NCI-H460 (cell line): ENCODE data around the gene THADA. TPM values are rescaled to one million over a fixed set of nuclear protein-coding genes. Genes with fewer than 3 reads are reported as not detected.

Experiments
- DNase-seq: peaks from one replicate; pipeline ENCODE4 v3.0.0-alpha.2; 2016; ENCODE audit warnings: low read depth; ENCODE audit errors: extremely low read depth
- total RNA-seq: library from RNA; depleted of rRNA; stranded (reverse); fragments of >200 nt; shearing (Covaris generic); gene quantifications from 2 replicates; pipeline ENCODE4 v1.2.3, GENCODE V29; 2014

THADA gene
- total RNA-seq, 1 experiment from 2014 or later, result 27.9 TPM

GRCh38 chr2:43421194-43421593, 174.6 kb downstream of the THADA start:
- no peak for DNase-seq

DNA sequence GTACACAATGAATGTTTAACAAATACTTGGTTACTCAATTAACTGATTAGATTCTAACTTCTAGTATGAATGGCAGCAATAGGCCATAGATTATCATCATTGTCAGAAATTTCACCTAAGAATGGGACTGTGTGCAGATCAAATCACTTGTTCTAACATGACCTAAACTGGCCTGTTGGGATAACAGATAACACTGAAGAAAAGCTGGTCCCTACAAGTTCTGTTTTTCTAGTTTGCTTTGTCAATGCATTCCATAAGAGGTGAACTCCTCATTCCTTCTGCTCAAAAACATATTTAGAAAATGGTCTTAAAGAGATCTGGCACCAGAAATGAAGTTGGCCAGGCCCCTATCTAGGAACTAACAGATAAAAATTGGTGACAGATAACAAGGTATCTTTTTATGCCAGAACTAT, 175.4 kb downstream of the THADA start:
- no peak for DNase-seq

- no peak for DNase-seq
These were observed 176.0 kb downstream of the THADA start for GRCh38 chr2:43419876-43420275.

- no peak for DNase-seq
These were observed 176.6 kb downstream of the THADA start for GRCh38 chr2:43419243-43419642.

- DNase-seq, result no peak
These were observed 177.2 kb downstream of the THADA start for GRCh38 chr2:43418680-43419079.

- no peak for DNase-seq
These were observed 178.5 kb downstream of the THADA start for GRCh38 chr2:43417300-43417699.

DNA sequence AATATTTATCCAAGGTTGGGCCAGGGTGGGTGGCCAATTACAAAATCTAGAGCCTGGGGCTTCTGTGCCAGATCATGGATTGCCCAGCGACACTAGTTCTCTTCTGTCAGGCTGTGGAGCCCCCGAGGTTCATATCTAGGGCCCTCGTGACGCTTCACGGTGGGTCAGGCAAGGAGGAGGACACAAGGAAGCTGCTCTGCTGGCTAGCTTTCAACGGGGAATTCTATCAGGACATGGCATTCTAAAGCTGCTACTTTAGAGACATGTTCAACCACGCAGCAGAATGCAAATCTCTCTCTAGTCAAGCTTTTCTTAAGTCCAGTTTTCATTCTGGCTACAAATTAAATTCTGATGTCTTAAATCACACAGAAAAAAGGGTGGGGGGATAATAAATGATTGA, 180.2 kb downstream of the THADA start:
- no peak for DNase-seq

GRCh38 chr2:43414586-43415135, 181.2 kb downstream of the THADA start:
- DNase-seq, result no peak

- no peak for DNase-seq
These were observed 181.8 kb downstream of the THADA start for GRCh38 chr2:43414033-43414432.

DNA sequence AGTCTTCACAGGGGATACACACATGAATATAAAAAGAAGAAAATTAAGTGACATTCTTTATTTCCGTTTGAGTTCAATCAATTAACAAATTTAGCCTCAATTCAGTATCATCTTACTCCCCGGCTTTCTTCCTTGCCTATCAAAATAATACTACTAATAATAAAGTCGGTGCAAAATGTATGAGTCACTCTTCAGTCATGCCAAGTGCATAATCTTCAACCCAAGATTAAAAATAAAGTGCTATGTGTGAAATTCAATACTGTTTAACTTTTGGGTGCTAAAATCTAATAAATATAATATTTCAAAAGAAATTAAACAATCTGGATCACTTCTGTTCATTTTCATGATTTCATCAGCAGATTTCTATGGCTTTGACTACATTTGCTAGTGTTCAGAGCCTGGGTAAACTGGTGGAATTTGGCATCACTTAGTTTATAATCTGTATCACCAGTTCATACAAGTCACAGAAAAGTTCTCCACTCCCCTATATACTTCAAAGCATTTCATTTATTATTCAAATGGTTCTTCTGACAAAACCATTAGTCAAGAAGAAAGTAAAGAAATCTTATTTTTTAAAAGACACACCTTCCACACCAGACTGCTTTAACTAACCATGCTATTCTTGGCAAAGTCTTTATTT, 183.6 kb downstream of the THADA start:
- DNase-seq, result no peak

- DNase-seq, result no peak
These were observed 185.7 kb downstream of the THADA start for GRCh38 chr2:43410055-43410604.

GRCh38 chr2:43408407-43409160, 187.3 kb downstream of the THADA start:
- no peak for DNase-seq

DNA sequence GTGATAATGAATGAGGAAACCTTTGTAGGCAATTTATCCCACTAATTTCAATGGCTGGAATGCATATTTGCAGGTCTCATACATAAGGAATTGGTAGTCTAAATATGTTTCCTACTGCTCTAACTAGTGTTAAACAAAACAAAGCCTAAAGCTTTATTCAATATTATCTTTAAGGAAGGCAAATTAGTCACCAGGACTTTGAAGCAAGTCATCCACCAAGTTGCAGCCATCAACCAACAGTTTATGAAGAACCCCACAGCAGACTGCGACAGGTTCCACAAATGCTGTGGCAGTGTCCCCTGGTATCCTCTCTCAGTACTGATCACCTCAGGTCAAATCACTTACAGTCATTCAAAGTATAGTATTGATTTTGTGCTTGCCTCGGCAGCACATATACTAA, 187.9 kb downstream of the THADA start:
- no peak for DNase-seq

DNA sequence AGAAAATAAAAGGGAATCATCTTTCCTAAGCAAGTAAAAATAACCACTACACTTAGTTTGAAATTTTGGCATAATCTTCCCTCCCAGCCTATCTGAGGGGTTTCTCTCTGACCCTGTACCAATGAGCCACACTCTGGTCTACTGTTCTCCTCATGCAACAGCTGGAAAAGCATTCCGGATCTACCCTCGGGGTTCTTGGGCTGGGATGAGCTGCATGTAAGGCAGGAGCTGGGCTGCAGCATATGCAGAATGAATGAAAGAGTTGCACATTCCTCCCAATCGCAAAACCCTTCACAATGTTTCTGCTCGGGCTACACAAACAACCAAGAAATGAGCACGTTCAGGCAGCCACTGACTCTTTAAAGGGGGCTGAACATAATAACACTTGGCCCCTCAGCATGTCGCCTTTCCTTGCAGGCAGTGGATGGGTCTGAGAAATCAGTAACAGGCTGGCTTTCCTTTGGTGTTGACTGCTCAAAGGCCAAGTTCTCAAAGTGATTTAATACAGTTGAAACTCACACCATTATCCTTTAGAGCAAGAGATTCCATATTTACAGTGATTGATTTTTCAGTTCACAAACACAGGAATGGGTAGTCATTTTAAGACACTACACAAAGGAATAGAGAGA, 189.1 kb downstream of the THADA start:
- DNase-seq, result no peak

DNA sequence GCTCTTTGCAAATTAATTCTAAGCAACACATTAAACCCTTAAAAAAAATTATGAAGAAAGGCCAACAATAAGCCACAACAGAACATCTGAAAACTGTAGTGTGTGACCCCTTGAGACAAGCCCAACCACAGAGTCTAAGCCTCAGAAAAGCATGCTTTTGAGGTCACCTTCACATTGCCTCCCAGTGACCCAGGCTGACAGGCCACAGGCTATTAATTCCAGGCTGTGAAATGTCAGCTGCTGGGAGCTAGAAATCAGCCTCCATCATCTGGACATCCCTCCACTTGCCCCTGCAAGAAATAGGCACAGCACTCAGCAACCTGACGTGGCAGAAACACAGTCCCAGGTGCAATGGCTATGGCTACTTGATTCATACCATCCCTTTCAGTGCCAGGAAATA, 190.0 kb downstream of the THADA start:
- DNase-seq, result no peak

- no peak for DNase-seq
These were observed 193.3 kb downstream of the THADA start for GRCh38 chr2:43402452-43402937.

DNA sequence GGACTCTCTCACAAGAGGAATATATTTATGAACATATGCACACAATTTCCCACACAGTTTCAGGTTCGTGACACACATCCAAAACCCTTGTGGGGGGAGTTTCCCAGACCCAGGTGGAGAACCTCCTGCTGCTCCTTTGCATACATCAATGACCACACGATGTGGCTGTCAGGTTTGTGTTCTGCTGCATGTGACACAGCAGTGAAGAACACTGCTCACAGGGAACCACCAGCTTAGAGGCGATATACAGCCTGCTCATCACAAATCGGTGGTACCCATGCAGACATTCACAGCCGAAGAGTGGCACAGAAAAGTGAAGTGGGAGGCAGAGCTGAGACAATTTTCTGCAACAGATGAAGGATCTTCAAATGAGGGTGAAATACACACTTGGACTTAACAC, 193.8 kb downstream of the THADA start:
- no peak for DNase-seq

DNA sequence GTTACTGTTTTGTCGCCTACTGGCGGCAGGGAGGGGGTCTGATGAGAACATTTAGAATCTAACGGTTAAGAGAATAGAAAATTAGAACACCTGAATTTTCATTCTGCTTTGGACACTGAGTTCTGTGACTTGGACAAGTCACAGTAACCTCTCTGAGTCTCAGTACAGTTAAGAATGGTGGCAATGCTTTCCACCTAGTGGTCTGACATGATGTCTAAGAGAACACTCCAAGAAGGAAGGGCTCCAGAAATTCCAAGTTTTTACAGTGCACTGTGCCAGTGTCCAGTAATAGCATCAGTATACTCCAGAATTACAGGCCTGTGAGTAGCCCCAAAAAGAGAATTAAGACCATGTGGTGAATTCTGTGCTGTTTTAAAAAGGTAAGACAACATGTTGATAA, 195.3 kb downstream of the THADA start:
- no peak for DNase-seq

GRCh38 chr2:43399515-43400264, 196.1 kb downstream of the THADA start:
- no peak for DNase-seq

DNA sequence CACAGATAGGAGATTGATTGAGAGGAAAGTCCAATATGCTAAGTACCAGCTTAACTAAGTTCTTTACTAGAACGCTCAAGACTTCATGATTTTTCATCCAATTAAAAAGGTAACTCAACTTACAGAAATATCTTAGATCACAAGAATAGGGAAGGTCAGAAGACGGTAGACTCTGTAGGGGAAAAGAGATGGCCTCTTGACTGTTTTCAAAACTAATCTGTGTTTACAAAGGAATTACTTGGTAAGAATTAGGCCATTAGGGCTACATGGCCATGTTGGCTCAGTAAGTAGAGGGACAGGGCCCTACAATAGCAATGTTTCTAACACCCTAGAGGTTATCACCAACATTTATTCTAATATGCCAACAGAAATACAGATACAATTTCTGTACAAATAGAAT, 196.7 kb downstream of the THADA start:
- DNase-seq, result no peak

DNA sequence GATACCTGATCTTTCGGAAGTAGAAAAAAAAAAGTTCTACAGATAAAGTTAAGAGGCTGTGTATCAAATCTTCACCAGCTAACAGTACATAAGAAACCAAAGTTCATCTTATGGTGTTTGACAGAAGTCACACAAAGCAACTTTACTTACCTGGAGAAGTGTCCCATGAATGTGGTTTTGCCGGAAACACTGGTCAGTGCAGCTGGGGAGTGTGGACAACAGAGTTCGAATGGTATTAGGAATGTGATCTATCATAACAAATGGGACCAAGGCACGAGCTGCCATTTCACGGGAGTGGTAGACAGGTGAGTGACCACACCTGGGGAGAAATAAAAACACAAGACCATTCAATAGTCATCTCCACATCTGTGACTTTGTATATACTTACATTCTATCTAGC, 198.0 kb downstream of the THADA start:
- no peak for DNase-seq
